ENCODE results near the gene TMPRSS9. TPM values are rescaled to one million over a fixed set of nuclear protein-coding genes. Genes with fewer than 3 reads are reported as not detected.

Gene TMPRSS9
- total RNA-seq, 1 donor from 2014 or later: not detected

DNA sequence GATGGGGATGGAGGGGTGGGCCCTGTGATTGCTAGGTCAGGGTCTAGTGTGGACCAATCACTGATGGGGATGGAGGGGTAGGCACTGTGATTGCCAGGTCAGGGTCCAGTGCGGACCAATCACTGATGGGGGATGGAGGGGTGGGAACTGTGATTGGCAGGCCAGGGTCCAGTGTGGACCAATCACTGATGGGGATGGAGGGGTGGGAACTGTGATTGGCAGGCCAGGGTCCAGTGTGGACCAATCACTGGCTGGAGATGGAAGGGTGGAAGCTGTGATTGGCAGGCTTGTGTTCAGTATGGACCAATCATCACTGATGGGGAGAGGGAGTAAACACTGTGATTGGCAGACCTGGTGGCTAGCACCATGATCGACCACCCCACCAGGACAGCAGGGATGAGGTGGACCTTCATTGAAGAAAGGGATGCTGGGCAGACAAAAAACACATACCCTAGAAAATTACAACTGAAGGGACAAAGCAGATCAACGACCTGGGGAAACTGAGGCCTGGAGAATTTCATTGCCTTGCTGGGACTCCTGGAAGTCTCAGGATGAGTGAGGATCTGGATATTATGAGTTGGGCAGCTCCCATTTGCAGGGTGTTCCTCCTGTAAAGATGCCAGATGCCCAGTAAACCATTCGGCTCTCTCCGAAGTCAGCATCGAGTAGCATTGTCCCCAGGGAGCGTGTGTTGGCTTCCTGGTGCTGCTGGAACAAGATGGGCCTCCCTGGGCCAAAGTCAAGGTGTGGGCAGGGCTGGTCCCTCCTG is 15.5 kb downstream of the TMPRSS9 start:
- no peaks in the 10 kb centered on the region for H3K9me3 Mint-ChIP-seq (ENCODE audit: unreplicated experiment)
- no peaks in the 10 kb centered on the region for H3K4me1 Mint-ChIP-seq (ENCODE audit: unreplicated experiment)
- peaks cover 7% of the 10 kb centered on the region for H3K27me3 Mint-ChIP-seq (ENCODE audit: unreplicated experiment)
- no peak overlapping the region for H3K27ac Mint-ChIP-seq (ENCODE audit: unreplicated experiment)
- H3K36me3 Mint-ChIP-seq (ENCODE audit: low read depth, unreplicated experiment): peaks cover 3% of the 10 kb centered on the region
- no peak for DNase-seq (ENCODE audit: low spot score)
- TF ChIP-seq, protein P1, sequence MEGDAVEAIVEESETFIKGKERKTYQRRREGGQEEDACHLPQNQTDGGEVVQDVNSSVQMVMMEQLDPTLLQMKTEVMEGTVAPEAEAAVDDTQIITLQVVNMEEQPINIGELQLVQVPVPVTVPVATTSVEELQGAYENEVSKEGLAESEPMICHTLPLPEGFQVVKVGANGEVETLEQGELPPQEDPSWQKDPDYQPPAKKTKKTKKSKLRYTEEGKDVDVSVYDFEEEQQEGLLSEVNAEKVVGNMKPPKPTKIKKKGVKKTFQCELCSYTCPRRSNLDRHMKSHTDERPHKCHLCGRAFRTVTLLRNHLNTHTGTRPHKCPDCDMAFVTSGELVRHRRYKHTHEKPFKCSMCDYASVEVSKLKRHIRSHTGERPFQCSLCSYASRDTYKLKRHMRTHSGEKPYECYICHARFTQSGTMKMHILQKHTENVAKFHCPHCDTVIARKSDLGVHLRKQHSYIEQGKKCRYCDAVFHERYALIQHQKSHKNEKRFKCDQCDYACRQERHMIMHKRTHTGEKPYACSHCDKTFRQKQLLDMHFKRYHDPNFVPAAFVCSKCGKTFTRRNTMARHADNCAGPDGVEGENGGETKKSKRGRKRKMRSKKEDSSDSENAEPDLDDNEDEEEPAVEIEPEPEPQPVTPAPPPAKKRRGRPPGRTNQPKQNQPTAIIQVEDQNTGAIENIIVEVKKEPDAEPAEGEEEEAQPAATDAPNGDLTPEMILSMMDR (IDR thresholded peaks at IDR 0.05; ENCODE audit: unreplicated experiment): no peak
- H3K4me3 Mint-ChIP-seq (ENCODE audit: unreplicated experiment): no peak overlapping the region

DNA sequence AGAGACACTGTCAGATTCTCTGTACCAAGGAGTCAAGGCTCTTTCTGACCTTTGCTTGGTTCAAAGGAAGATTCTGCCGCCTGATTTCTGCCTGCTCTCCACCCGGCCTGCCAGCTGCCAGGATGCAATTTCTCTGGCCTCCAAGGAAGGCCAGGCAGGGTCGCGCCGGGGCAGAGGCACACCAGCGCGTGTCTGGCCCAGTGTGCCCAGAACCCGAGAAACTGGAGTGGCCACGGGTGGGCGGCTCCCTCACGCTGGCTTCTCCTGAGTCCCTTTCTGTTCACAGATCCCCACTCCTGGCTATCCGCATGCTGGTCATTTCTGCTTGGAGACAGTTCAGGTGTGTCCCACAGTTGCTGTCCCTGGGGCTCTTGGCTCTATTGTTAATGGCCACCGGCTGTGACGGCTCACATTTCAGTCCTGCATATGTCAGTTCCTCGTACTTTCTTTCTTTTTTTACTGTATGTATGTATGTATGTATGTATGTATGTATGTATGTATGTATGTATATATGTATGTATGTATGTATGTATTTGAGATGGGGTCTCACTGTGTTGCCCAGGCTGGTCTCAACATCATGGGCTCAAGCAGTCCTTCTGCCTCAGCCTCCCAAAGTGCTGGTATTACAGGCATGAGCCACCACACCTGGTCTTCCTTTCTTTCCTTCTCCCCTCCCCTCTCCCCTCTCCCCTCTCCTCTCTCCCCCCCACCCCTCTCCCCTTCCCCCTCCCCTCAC is 16.9 kb downstream of the TMPRSS9 start:
- Mint-ChIP-seq H3K27ac (ENCODE audit: unreplicated experiment) (no peak overlapping the region), H3K4me3 (ENCODE audit: unreplicated experiment) (no peak overlapping the region), H3K4me1 (ENCODE audit: unreplicated experiment) (no peaks in the 10 kb centered on the region), H3K9me3 (ENCODE audit: unreplicated experiment) (peaks cover 4% of the 10 kb centered on the region), H3K36me3 (ENCODE audit: low read depth, unreplicated experiment) (peaks cover 3% of the 10 kb centered on the region), H3K27me3 (ENCODE audit: unreplicated experiment) (peaks cover 8% of the 10 kb centered on the region)
- TF ChIP-seq, protein P1 (IDR thresholded peaks at IDR 0.05; ENCODE audit: unreplicated experiment): no peak
- no peak for DNase-seq (ENCODE audit: low spot score)

DNA sequence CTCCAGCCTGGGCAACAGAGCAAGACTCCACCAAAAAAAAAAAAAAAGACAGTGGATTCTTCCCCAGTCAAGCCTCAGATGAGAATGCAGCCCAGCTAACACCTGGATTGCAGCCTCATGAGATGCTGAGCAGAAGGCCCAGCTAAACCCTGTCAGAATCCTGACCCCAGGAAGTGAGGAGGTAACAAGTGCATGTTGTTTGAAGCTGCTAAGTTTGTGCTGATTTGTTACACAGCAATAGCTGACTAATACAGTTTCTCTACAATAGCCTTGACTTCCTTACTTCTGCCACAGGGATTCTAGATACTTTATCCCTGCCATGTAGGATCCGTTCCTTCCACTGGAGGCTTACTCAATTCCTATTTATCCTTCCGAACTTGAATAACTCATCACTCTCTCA is 20.5 kb downstream of the TMPRSS9 start:
- Mint-ChIP-seq H3K4me3 (ENCODE audit: unreplicated experiment) (no peak overlapping the region), H3K36me3 (ENCODE audit: low read depth, unreplicated experiment) (peaks cover 3% of the 10 kb centered on the region), H3K27me3 (ENCODE audit: unreplicated experiment) (peaks cover 8% of the 10 kb centered on the region), H3K4me1 (ENCODE audit: unreplicated experiment) (no peaks in the 10 kb centered on the region), H3K9me3 (ENCODE audit: unreplicated experiment) (peaks cover 4% of the 10 kb centered on the region), H3K27ac (ENCODE audit: unreplicated experiment) (no peak overlapping the region)
- no peak for DNase-seq (ENCODE audit: low spot score)
- TF ChIP-seq, protein P1 (IDR thresholded peaks at IDR 0.05; ENCODE audit: unreplicated experiment): no peak

DNA sequence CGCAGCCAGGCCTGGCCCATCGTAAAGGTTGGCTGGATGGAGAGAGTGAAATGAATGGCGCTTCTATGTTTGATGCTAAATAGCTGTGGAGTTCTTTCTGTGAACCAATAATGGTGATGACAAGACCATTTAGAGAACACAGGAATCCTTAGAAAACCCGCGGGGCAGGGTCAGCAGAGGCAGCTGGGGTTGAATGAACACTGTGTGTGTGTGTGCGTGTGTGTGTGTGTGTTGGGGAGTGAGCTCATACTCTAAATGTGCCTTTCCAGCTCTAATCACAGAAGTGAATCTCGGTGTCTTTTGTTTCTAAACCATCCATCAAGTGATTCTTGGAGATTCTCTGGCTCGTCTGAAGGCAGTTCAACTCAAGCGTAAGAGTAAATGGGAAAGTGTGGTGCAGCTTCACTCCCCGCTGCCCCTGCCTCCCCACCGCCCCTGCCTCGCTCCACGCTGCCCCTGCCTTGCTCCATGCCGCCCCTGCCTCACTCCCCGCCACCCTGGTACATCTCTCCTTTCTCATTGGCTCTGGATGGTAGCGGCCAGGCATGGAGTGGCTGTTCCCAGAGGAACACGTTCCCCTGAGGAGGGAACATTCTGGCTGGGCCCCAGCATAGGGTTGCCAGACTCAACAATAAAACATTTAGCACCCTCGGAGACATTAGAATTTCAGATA is 21.2 kb downstream of the TMPRSS9 start:
- TF ChIP-seq, protein P1 (IDR thresholded peaks at IDR 0.05; ENCODE audit: unreplicated experiment): no peak
- peaks cover 4% of the 10 kb centered on the region for H3K9me3 Mint-ChIP-seq (ENCODE audit: unreplicated experiment)
- H3K4me3 Mint-ChIP-seq (ENCODE audit: unreplicated experiment): no peak overlapping the region
- peaks cover 8% of the 10 kb centered on the region for H3K27me3 Mint-ChIP-seq (ENCODE audit: unreplicated experiment)
- peak overlapping the region; percentile 5 for H3K27ac Mint-ChIP-seq (ENCODE audit: unreplicated experiment)
- H3K4me1 Mint-ChIP-seq (ENCODE audit: unreplicated experiment): no peaks in the 10 kb centered on the region
- no peak for DNase-seq (ENCODE audit: low spot score)
- peaks cover 3% of the 10 kb centered on the region for H3K36me3 Mint-ChIP-seq (ENCODE audit: low read depth, unreplicated experiment)

Data from endothelial cell (in vitro differentiated cells).